ENCODE measurements around the gene SMIM35. TPM values are rescaled to one million over a fixed set of nuclear protein-coding genes. Genes with fewer than 3 reads are reported as not detected.

Gene SMIM35
- total RNA-seq, 1 experiment from 2014 or later, result not detected

DNA sequence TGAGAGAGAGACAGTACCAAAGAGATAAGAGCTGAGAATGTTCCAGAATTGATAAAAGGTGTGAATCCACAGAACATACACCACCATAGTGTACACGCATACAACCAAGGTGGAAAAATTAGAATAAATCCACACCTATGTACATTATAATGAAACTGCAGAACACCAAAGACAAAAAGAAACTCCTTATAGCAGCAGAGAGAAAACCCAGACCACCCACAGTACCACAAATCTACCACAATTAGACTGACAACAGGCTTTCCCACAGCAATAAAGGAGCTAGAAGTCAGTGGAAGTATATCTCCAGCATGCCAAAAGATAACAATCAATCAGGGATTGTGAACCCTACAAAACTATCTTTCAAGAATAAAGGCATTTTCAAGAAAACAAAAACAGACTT, 34.0 kb upstream of the SMIM35 start:
- DNase-seq (ENCODE audit: low spot score) (no peak), ATAC-seq (no peak)
- Mint-ChIP-seq H3K4me1 (peaks cover 11% of the 10 kb centered on the region), H3K9me3 (peaks cover 7% of the 10 kb centered on the region; the same call in 1 of the 2 replicates), H3K27ac (no peak overlapping the region), H3K36me3 (no peaks in the 10 kb centered on the region; the same call in 1 of the 2 replicates), H3K4me3 (no peak overlapping the region), H3K27me3 (ENCODE audit: low read depth) (no peaks in the 10 kb centered on the region)
- ChIA-PET POLR2A (no interaction called here), CTCF (no interaction called here)
- TF ChIP-seq FOXP1 (CRISPR knock-in tag; IDR thresholded peaks at IDR 0.05; ENCODE audit: borderline replicate concordance) (no peak), E2F5 (CRISPR knock-in tag; IDR thresholded peaks at IDR 0.05) (no peak)

GRCh38 chr11:118117790-118118601, 31.2 kb upstream of the SMIM35 start:
- ChIA-PET CTCF (interaction anchor here (1.2 to 1.5 kb wide), 2 partner anchors 38 to 53 kb away, joined by 3 read pairs; no protein-coding TSS in a partner anchor), POLR2A (no interaction called here)
- TF ChIP-seq SOX15 (CRISPR knock-in tag; IDR thresholded peaks at IDR 0.05) (no peak), ZNF263 (CRISPR knock-in tag; IDR thresholded peaks at IDR 0.05; ENCODE audit: low read depth) (no peak), IRF2 (CRISPR knock-in tag; IDR thresholded peaks at IDR 0.05; ENCODE audit: borderline replicate concordance, low read depth) (no peak), NFE2L1 (CRISPR knock-in tag; IDR thresholded peaks at IDR 0.05) (no peak), ATF2 (CRISPR knock-in tag; IDR thresholded peaks at IDR 0.05; ENCODE audit: borderline replicate concordance, low read depth) (no peak), JUN (CRISPR knock-in tag; IDR thresholded peaks at IDR 0.05) (no peak), TP53 (CRISPR knock-in tag; IDR thresholded peaks at IDR 0.05) (no peak), ATF6 (CRISPR knock-in tag; IDR thresholded peaks at IDR 0.05) (no peak), E2F5 (CRISPR knock-in tag; IDR thresholded peaks at IDR 0.05) (no peak), ATF3 (CRISPR knock-in tag; conservative IDR thresholded peaks at IDR 0.05) (no peak), RELA (CRISPR knock-in tag; IDR thresholded peaks at IDR 0.05; ENCODE audit: borderline replicate concordance) (no peak), ZNF512 (CRISPR knock-in tag; IDR thresholded peaks at IDR 0.05; ENCODE audit: borderline replicate concordance) (no peak), MLX (CRISPR knock-in tag; IDR thresholded peaks at IDR 0.05) (no peak), HMGA2 (CRISPR knock-in tag; IDR thresholded peaks at IDR 0.05) (no peak), OVOL2 (CRISPR knock-in tag; IDR thresholded peaks at IDR 0.05; ENCODE audit: borderline replicate concordance) (no peak), ZNF232 (CRISPR knock-in tag; IDR thresholded peaks at IDR 0.05) (no peak), FOXK1 (CRISPR knock-in tag; IDR thresholded peaks at IDR 0.05) (no peak)
- TF ChIP-seq, protein P1, sequence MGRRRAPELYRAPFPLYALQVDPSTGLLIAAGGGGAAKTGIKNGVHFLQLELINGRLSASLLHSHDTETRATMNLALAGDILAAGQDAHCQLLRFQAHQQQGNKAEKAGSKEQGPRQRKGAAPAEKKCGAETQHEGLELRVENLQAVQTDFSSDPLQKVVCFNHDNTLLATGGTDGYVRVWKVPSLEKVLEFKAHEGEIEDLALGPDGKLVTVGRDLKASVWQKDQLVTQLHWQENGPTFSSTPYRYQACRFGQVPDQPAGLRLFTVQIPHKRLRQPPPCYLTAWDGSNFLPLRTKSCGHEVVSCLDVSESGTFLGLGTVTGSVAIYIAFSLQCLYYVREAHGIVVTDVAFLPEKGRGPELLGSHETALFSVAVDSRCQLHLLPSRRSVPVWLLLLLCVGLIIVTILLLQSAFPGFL (CRISPR knock-in tag; IDR thresholded peaks at IDR 0.05; ENCODE audit: borderline replicate concordance), result no peak
- TF ChIP-seq, protein P2, sequence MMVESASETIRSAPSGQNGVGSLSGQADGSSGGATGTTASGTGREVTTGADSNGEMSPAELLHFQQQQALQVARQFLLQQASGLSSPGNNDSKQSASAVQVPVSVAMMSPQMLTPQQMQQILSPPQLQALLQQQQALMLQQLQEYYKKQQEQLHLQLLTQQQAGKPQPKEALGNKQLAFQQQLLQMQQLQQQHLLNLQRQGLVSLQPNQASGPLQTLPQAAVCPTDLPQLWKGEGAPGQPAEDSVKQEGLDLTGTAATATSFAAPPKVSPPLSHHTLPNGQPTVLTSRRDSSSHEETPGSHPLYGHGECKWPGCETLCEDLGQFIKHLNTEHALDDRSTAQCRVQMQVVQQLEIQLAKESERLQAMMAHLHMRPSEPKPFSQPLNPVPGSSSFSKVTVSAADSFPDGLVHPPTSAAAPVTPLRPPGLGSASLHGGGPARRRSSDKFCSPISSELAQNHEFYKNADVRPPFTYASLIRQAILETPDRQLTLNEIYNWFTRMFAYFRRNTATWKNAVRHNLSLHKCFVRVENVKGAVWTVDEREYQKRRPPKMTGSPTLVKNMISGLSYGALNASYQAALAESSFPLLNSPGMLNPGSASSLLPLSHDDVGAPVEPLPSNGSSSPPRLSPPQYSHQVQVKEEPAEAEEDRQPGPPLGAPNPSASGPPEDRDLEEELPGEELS (CRISPR knock-in tag; IDR thresholded peaks at IDR 0.05), result no peak
- H3K27ac Mint-ChIP-seq, result no peak overlapping the region
- DNase-seq (ENCODE audit: low spot score) (no peak), ATAC-seq (no peak)
- H3K4me3 Mint-ChIP-seq, result no peak overlapping the region
- H3K4me1 Mint-ChIP-seq, result peaks cover 11% of the 10 kb centered on the region
- no peaks in the 10 kb centered on the region; the same call in 1 of the 2 replicates for H3K36me3 Mint-ChIP-seq
- no peaks in the 10 kb centered on the region; the same call in 1 of the 2 replicates for H3K27me3 Mint-ChIP-seq (ENCODE audit: low read depth)
- peaks cover 7% of the 10 kb centered on the region; the same call in 1 of the 2 replicates for H3K9me3 Mint-ChIP-seq
